GM11168 (cell line): ENCODE data around the gene TBCC.
"Not testable (repeated sequence)": the region's sequence is repeated elsewhere in the genome, so short reads cannot be mapped to it uniquely, and the experiment has no call there.

ENCODE experiments used
- in situ Hi-C: fragments of 300-500 bp; cut with MboI; formaldehyde crosslinking; loops from one replicate; pipeline ENCODE4 v1.12.0; 2022; ENCODE audit warnings: low sequenced_read_pairs; ENCODE audit not compliant: unreplicated experiment

TBCC gene

DNA sequence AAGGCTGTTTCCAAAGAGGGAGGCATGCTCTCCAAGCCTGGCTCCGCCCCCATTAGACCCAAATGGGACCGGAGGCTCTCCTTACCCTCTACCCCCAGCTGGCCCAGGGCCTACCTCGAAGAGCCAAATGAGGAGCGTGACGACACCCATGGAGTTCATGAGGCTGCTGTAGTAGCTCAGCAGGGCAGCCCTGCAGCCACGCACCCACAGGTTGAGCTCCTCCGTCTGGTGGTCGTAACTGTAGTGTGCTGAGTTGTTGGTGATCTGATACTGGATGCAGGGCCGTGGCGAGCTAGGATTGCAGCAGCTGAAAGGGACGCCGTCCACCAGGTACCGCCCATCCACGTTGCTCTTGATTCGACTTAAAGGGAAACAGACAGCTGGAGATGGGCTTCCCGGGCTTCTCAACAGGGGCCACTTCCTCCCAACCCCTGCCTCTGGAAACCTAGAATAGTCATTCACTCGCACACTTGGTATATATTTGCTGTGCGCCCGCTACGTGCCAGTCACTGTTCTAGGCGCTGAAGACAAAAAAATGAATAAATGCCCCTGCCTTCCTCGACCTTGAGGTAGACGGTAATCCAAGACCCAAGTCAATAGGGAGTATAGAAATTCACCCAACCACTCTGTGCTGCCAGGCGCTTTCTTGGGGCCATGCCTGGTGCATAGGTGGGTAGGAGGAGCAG, 41.5 kb downstream of the TBCC start:
- in situ Hi-C loops: no loop called here

DNA sequence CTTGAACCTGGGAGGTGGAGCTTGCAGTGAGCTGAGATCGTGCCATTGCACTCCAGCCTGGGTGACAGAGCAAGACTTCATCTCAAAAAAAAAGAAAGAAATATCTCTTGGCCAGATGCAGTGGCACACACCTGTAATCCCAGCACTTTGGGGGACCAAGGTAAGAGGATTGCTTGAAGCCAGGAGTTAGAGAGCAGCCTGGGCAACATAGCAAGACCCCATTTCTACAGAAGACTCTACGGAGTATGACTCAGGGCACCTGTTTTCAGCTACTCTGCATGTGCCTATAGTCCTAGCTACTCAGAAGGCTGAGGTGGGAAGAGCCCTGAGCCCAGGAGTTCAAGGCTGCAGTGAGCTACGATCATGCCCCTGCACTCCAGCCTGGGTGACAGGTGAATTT, 43.1 kb downstream of the TBCC start:
- in situ Hi-C loops: not testable (repeated sequence)

DNA sequence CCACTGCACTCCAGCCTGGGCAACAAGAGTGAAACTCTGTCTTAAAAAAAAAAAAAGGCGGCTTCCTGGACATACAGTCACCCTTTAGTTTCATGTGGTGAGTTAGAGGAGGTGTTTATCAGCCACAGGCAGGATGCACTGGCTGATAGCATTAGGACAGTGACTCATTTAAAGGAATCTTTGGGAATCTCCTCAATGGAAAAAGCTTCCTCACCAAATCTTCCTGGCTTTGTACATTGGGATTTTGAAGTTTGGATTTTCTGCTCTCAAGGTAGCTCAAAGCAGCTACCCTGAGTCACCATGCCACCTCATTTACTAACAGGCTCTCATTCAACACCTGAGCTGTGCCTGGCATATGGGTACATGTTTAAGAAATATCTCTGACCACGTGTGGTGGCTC, 43.7 kb downstream of the TBCC start:
- in situ Hi-C loops: no loop called here

DNA sequence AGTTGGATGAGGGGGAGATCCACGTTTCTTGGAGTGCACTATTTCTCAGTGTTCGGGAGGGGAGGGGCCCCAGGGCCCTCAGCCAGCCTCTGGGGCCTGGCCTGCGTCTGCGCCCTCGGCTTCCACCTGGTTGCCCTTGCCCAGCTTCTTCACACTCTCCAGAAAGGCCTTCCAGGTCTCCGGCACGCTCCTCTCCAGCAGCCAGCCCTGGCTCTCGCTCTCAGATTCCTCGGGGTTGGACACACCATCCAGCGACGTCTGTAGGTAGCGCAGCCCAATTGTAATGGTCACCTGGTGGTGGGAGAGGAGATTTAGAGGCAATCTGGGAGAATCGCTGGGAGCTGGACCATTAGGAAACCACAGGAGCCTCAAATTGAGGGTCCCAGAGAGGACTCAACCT, 47.7 kb downstream of the TBCC start:
- in situ Hi-C loops: no loop called here

DNA sequence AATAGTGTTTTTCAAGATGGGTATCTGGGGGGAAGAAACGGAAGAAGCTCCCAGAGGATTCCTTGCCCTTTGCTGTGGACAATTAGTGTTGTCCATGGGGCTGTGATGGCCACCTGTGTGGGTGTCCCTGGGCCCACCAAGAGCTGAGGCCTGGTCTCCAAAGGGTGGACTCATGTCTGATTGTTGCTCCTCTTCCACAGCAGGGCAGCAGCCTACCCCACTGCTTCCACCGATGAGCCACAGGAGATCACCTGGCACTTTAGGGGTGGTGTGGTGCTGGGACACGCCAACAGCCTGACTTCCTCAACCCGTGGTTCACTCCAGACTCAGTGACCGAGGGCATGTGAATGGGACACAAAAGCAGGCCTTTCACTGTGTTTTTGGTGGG, 48.6 kb downstream of the TBCC start:
- in situ Hi-C loops: no loop called here

DNA sequence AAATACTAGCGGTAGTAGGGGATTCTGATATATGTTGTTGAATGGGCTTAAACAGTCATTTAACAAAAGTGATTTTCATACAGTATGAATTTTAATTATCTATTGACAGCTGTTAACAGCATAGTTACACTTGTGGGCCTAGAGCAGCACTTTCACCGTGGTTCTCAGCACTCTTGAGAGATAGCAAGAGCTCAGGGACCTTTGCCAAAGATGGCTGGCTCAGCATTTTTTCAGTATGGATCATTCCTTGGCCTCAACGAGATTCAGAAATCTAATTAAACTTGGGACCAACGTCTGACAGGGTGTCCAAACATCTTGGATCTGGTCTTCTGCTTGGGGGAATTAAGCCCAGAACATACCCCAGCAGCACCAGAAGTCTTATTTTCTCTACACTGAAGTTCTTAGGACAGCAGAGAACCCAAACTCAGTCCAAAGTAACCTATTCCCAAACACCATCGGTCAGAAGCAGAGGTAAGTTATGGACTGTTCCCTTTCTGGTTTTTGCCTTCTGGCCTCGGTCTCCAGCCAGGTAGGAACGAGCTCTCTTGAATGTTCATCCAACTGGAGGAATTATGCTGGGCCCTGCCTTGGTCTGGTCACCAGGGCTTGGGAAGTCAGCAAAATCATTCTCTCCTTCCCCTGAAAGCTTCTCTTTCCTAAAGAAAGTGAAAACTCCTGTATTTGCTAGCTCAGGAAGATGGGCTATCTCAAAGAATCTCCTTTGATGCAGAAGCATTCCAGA, 49.2 kb downstream of the TBCC start:
- in situ Hi-C loops: no loop called here

DNA sequence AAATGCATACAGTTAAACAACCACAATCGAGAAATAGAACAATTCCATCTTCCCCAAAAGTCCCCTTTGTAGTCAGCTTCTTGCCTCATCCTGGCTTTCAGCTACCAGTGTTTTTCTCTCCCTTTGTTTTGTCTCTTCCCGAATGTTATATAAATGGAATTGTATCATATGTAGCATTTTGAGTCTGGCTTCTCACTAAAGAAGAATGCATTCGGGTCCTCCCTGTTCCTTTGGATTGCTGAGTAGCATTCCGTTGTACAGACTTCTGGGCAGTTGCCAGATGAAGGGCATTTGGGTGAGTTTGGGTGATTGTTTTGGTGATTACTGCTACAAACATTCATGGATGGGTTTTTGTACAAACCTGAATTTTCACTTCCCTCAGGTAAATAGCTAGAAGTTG, 51.3 kb downstream of the TBCC start:
- in situ Hi-C loops: no loop called here
